Measurements from ENCODE around the gene USP47.

USP47 gene

DNA sequence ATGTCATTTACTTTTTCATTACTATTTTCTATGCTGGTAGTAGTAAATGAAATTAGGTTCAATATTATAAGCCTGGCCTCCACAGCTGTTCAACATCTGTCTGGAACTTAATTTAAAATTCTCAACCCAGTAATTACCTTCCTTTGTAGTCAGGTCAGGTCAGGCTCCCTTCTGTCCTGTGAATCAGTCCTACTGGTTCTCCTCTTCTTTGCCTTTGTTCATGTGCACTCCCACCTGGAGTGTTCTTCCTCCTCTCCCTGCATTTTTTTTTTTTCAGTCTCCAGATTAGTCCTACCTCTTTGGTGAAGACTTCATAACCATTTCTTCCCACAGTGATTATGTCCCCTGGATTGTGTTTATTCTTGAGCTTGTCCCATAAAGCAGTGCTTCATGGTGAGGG is 98.8 kb downstream of the USP47 start:
- ChIA-PET POLR2A (no interaction called here), CTCF (no interaction called here)
- TF ChIP-seq ZNF384 (IDR thresholded peaks at IDR 0.05) = no peak
- TF ChIP-seq LEF1 (IDR thresholded peaks at IDR 0.05; ENCODE audit: borderline replicate concordance) = no peak
- no peak for TF ChIP-seq BHLHE40 (IDR thresholded peaks at IDR 0.05; ENCODE audit: borderline replicate concordance)
- no peak for TF ChIP-seq FOXA1 (IDR thresholded peaks at IDR 0.05)
- TF ChIP-seq, protein P1, sequence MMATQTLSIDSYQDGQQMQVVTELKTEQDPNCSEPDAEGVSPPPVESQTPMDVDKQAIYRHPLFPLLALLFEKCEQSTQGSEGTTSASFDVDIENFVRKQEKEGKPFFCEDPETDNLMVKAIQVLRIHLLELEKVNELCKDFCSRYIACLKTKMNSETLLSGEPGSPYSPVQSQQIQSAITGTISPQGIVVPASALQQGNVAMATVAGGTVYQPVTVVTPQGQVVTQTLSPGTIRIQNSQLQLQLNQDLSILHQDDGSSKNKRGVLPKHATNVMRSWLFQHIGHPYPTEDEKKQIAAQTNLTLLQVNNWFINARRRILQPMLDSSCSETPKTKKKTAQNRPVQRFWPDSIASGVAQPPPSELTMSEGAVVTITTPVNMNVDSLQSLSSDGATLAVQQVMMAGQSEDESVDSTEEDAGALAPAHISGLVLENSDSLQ (IDR thresholded peaks at IDR 0.05) = no peak
- TF ChIP-seq L3MBTL2 (conservative IDR thresholded peaks at IDR 0.05) = no peak
- no peak for TF ChIP-seq ARNT (IDR thresholded peaks at IDR 0.05)
- TF ChIP-seq HDGF (IDR thresholded peaks at IDR 0.05; ENCODE audit: borderline replicate concordance) = no peak
- DNase-seq (ENCODE audit: extremely low spot score) = no peak

- ChIA-PET CTCF (no interaction called here), POLR2A (no interaction called here)
- DNase-seq (ENCODE audit: extremely low spot score) = no peak
- TF ChIP-seq TARDBP (IDR thresholded peaks at IDR 0.05) = no peak
- no peak for TF ChIP-seq L3MBTL2 (conservative IDR thresholded peaks at IDR 0.05)
- TF ChIP-seq FOXA1 (IDR thresholded peaks at IDR 0.05) = no peak
- no peak for TF ChIP-seq LEF1 (IDR thresholded peaks at IDR 0.05; ENCODE audit: borderline replicate concordance)
- no peak for TF ChIP-seq ELF4 (IDR thresholded peaks at IDR 0.05)
- TF ChIP-seq SP1 (IDR thresholded peaks at IDR 0.05) = no peak
- no peak for TF ChIP-seq FOXM1 (IDR thresholded peaks at IDR 0.05; ENCODE audit: borderline replicate concordance)
- no peak for TF ChIP-seq ARNT (IDR thresholded peaks at IDR 0.05)
- no peak for TF ChIP-seq FOXK2 (IDR thresholded peaks at IDR 0.05)
- TF ChIP-seq CTBP1 (IDR thresholded peaks at IDR 0.05; ENCODE audit: borderline replicate concordance) = no peak
These were observed 100.9 kb downstream of the USP47 start for GRCh38 chr11:11942668-11943067.

GRCh38 chr11:11944444-11944843 is 102.7 kb downstream of the USP47 start:
- TF ChIP-seq TARDBP (IDR thresholded peaks at IDR 0.05) (no peak), FOXA1 (IDR thresholded peaks at IDR 0.05) (no peak)
- ChIA-PET POLR2A (no interaction called here), CTCF (no interaction called here)
- DNase-seq (ENCODE audit: extremely low spot score) = no peak

- no peak for TF ChIP-seq SP1 (IDR thresholded peaks at IDR 0.05)
- TF ChIP-seq BHLHE40 (IDR thresholded peaks at IDR 0.05; ENCODE audit: borderline replicate concordance) = no peak
- TF ChIP-seq L3MBTL2 (conservative IDR thresholded peaks at IDR 0.05) = no peak
- TF ChIP-seq NFRKB (IDR thresholded peaks at IDR 0.05) = no peak
- no peak for TF ChIP-seq ARNT (IDR thresholded peaks at IDR 0.05)
- no peak for TF ChIP-seq HDGF (IDR thresholded peaks at IDR 0.05; ENCODE audit: borderline replicate concordance)
- TF ChIP-seq CTBP1 (IDR thresholded peaks at IDR 0.05; ENCODE audit: borderline replicate concordance) = no peak
- TF ChIP-seq, protein P1 (IDR thresholded peaks at IDR 0.05) = no peak
- TF ChIP-seq FOXA1 (IDR thresholded peaks at IDR 0.05) = no peak
- TF ChIP-seq LEF1 (IDR thresholded peaks at IDR 0.05; ENCODE audit: borderline replicate concordance) = no peak
- TF ChIP-seq FOXM1 (IDR thresholded peaks at IDR 0.05; ENCODE audit: borderline replicate concordance) = no peak
- no peak for TF ChIP-seq SUZ12 (IDR thresholded peaks at IDR 0.05)
- TF ChIP-seq ELF4 (IDR thresholded peaks at IDR 0.05) = no peak
- no peak for TF ChIP-seq FOXK2 (IDR thresholded peaks at IDR 0.05)
- TF ChIP-seq TARDBP (IDR thresholded peaks at IDR 0.05) = no peak
- TF ChIP-seq ZNF384 (IDR thresholded peaks at IDR 0.05) = no peak
- CTCF ChIA-PET = no interaction called here
- DNase-seq (ENCODE audit: extremely low spot score) = no peak
- POLR2A ChIA-PET = interaction anchor here (1.1 kb wide), 1 partner anchor 105 kb away, joined by 3 read pairs; the partner anchor contains the start of gene USP47
These were observed 104.4 kb downstream of the USP47 start for GRCh38 chr11:11946180-11946579.

DNA sequence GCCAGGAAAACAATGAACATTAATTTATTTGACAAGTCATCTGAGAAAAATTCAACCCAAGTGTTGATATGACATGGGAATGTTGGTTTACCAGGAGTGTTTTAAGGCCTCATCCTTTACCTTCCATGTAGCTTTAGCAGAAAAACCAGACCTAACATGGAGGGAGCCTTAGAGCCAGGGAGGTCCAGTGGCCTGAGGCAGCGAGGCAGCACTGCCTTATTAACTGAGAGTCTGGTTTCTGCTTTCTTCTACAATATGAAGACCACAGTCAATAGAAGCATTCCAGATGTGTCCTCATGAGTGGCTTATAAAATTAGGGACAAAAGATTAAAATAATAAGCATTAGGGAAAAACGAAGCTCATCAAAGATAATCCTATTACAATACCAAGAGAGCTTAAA is 105.1 kb downstream of the USP47 start:
- POLR2A ChIA-PET = interaction anchor here (1.1 kb wide), 1 partner anchor 105 kb away, joined by 3 read pairs; the partner anchor contains the start of gene USP47
- CTCF ChIA-PET = no interaction called here
- DNase-seq (ENCODE audit: extremely low spot score) = no peak
- TF ChIP-seq FOXA1 (IDR thresholded peaks at IDR 0.05) (no peak), ARNT (IDR thresholded peaks at IDR 0.05) (no peak), FOXK2 (IDR thresholded peaks at IDR 0.05) (no peak), ELF4 (IDR thresholded peaks at IDR 0.05) (no peak), CTBP1 (IDR thresholded peaks at IDR 0.05; ENCODE audit: borderline replicate concordance) (no peak), LEF1 (IDR thresholded peaks at IDR 0.05; ENCODE audit: borderline replicate concordance) (no peak)

- CTCF ChIA-PET = no interaction called here
These were observed 106.1 kb downstream of the USP47 start for GRCh38 chr11:11947825-11948224.

More at GRCh38 chr11:11947825-11948224, 106.1 kb downstream of the USP47 start:
- POLR2A ChIA-PET = no interaction called here
- DNase-seq (ENCODE audit: extremely low spot score) = no peak
- TF ChIP-seq ZNF384 (IDR thresholded peaks at IDR 0.05) (no peak), SP1 (IDR thresholded peaks at IDR 0.05) (no peak), NFRKB (IDR thresholded peaks at IDR 0.05) (no peak), LEF1 (IDR thresholded peaks at IDR 0.05; ENCODE audit: borderline replicate concordance) (no peak), FOXK2 (IDR thresholded peaks at IDR 0.05) (no peak), FOXA1 (IDR thresholded peaks at IDR 0.05) (no peak), TARDBP (IDR thresholded peaks at IDR 0.05) (no peak), SUZ12 (IDR thresholded peaks at IDR 0.05) (no peak), HDGF (IDR thresholded peaks at IDR 0.05; ENCODE audit: borderline replicate concordance) (no peak), BHLHE40 (IDR thresholded peaks at IDR 0.05; ENCODE audit: borderline replicate concordance) (no peak), ELF4 (IDR thresholded peaks at IDR 0.05) (no peak), FOXM1 (IDR thresholded peaks at IDR 0.05; ENCODE audit: borderline replicate concordance) (no peak), ARNT (IDR thresholded peaks at IDR 0.05) (no peak), L3MBTL2 (conservative IDR thresholded peaks at IDR 0.05) (no peak), CTBP1 (IDR thresholded peaks at IDR 0.05; ENCODE audit: borderline replicate concordance) (no peak)
- TF ChIP-seq, protein P1 (IDR thresholded peaks at IDR 0.05) = no peak
